GM21528 (cell line): Measurements from ENCODE around the gene HCAR2.
"Not testable (repeated sequence)": the region's sequence is repeated elsewhere in the genome, so short reads cannot be mapped to it uniquely, and the experiment has no call there.

Experiments
- ATAC-seq: cut with Tn5 transposase; IDR thresholded peaks from one replicate; pipeline ENCODE4 v1.9.1; 2021; ENCODE audit warnings: mild to moderate bottlenecking, moderate library complexity; ENCODE audit not compliant: unreplicated experiment, low FRiP score

HCAR2 gene

GRCh38 chr12:122721057-122721545 lies 17.9 kb upstream of the HCAR2 start:
- no peak for ATAC-seq

GRCh38 chr12:122716658-122717057 lies 13.5 kb upstream of the HCAR2 start, which contains the start of gene HCAR3:
HCAR3 (minus strand) TSS chr12:122716811; CDS start chr12:122716737, 74 bp downstream.
- ATAC-seq = not testable (repeated sequence)

- ATAC-seq = not testable (repeated sequence)
Observed at GRCh38 chr12:122715211-122715610, 12.1 kb upstream of the HCAR2 start.

- ATAC-seq = not testable (repeated sequence)
Observed at GRCh38 chr12:122713491-122714188, 10.5 kb upstream of the HCAR2 start.

- not testable (repeated sequence) for ATAC-seq
Observed at GRCh38 chr12:122711266-122711665, 8.1 kb upstream of the HCAR2 start.

GRCh38 chr12:122710341-122710740 lies 7.2 kb upstream of the HCAR2 start:
- not testable (repeated sequence) for ATAC-seq

- ATAC-seq = not testable (repeated sequence)
Observed at GRCh38 chr12:122709287-122709686, 6.1 kb upstream of the HCAR2 start.

- ATAC-seq = not testable (repeated sequence)
Observed at GRCh38 chr12:122703841-122704240, 684 bp upstream of the HCAR2 start.

- not testable (repeated sequence) for ATAC-seq
Observed at GRCh38 chr12:122701481-122701880, 1.7 kb downstream of the HCAR2 start.

GRCh38 chr12:122700038-122700710 lies 3.0 kb downstream of the HCAR2 start:
- ATAC-seq = not testable (repeated sequence)

GRCh38 chr12:122696922-122697321 lies 6.2 kb downstream of the HCAR2 start:
- not testable (repeated sequence) for ATAC-seq

- no peak for ATAC-seq
Observed at GRCh38 chr12:122691566-122691965, 11.6 kb downstream of the HCAR2 start.

GRCh38 chr12:122688291-122688690 lies 14.9 kb downstream of the HCAR2 start:
- no peak for ATAC-seq

GRCh38 chr12:122687086-122687485 lies 16.1 kb downstream of the HCAR2 start:
- no peak for ATAC-seq

GRCh38 chr12:122686538-122686937 lies 16.6 kb downstream of the HCAR2 start:
- ATAC-seq = no peak

GRCh38 chr12:122684297-122684813 lies 18.8 kb downstream of the HCAR2 start:
- no peak for ATAC-seq

GRCh38 chr12:122681814-122682213 lies 21.3 kb downstream of the HCAR2 start:
- ATAC-seq = no peak

GRCh38 chr12:122680989-122681388 lies 22.2 kb downstream of the HCAR2 start:
- not testable (repeated sequence) for ATAC-seq

- not testable (repeated sequence) for ATAC-seq
Observed at GRCh38 chr12:122676781-122677180, 26.4 kb downstream of the HCAR2 start.

GRCh38 chr12:122676015-122676414 lies 27.1 kb downstream of the HCAR2 start:
- not testable (repeated sequence) for ATAC-seq

- ATAC-seq = no peak
Observed at GRCh38 chr12:122672515-122672914, 30.6 kb downstream of the HCAR2 start.
